ENCODE measurements around the gene ZNF132. TPM values are rescaled to one million over a fixed set of nuclear protein-coding genes. Genes with fewer than 3 reads are reported as not detected.
A peak's percentile ranks its signal among the peaks of the same experiment; 100 is the strongest.

ZNF132 gene
- total and polyA plus RNA-seq, 9 of the 15 experiments (the other 6 are each of a cell fraction or from before 2014, with no cell fraction given) = 0.03 to 0.42 (median 0.10) TPM; not detected in 5

DNA sequence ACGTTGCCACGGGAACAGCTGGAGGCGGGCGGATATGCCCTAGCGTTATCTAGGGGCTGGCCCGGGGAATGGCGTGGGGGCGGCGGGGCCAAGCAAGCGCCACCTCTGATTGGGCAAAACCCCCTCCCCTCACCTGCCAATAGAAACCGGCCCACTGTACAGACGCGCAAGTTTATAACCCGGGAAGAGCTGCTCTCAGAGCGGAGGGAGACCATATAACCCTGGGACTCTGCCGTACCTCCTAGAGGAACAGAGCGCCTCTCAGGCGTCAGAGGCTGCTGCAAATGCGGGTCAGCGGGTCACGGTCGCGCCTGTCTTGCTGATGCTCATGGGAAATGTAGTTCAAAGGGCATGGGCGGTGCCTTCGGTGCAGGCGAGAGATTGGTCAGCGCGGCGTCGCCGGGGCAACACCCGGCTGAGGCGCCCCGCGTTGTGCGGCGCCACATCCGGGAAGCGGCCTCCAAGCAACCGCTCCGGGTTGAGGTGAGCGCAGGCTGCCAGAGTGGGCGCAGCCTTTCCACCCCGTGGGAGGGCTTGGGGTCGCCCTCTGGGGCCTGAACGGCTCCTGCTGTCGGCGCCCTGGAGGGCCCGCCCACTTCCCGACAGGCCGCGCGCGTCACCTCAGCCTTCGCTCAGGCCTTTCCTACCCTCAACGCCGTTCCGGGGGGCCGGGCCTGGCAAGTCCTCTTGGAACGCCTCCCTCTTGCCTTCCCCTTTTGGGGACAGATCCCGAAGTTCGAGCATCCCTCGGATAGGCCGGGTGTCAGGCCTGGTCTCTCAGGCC is 36.0 kb upstream of the ZNF132 start, which contains the start of gene ZNF446 (continued):
- TF ChIP-seq ZNF124 (CRISPR knock-in tag; IDR thresholded peaks at IDR 0.05) = no peak
- TF ChIP-seq SIRT6 (IDR thresholded peaks at IDR 0.05; ENCODE audit: low read depth, low read length) = no peak
- TF ChIP-seq RBM34 (IDR thresholded peaks at IDR 0.05; ENCODE audit: borderline replicate concordance, insufficient read depth, low read length) = no peak
- TF ChIP-seq, protein P1, sequence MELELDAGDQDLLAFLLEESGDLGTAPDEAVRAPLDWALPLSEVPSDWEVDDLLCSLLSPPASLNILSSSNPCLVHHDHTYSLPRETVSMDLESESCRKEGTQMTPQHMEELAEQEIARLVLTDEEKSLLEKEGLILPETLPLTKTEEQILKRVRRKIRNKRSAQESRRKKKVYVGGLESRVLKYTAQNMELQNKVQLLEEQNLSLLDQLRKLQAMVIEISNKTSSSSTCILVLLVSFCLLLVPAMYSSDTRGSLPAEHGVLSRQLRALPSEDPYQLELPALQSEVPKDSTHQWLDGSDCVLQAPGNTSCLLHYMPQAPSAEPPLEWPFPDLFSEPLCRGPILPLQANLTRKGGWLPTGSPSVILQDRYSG (tag; conservative IDR thresholded peaks at IDR 0.05; ENCODE audit: low read depth) = no peak
- TF ChIP-seq, protein P2, sequence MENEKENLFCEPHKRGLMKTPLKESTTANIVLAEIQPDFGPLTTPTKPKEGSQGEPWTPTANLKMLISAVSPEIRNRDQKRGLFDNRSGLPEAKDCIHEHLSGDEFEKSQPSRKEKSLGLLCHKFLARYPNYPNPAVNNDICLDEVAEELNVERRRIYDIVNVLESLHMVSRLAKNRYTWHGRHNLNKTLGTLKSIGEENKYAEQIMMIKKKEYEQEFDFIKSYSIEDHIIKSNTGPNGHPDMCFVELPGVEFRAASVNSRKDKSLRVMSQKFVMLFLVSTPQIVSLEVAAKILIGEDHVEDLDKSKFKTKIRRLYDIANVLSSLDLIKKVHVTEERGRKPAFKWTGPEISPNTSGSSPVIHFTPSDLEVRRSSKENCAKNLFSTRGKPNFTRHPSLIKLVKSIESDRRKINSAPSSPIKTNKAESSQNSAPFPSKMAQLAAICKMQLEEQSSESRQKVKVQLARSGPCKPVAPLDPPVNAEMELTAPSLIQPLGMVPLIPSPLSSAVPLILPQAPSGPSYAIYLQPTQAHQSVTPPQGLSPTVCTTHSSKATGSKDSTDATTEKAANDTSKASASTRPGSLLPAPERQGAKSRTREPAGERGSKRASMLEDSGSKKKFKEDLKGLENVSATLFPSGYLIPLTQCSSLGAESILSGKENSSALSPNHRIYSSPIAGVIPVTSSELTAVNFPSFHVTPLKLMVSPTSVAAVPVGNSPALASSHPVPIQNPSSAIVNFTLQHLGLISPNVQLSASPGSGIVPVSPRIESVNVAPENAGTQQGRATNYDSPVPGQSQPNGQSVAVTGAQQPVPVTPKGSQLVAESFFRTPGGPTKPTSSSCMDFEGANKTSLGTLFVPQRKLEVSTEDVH (IDR thresholded peaks at IDR 0.05; ENCODE audit: low read depth, partially characterized antibody) = peak; percentile 72
- TF ChIP-seq, protein P3, sequence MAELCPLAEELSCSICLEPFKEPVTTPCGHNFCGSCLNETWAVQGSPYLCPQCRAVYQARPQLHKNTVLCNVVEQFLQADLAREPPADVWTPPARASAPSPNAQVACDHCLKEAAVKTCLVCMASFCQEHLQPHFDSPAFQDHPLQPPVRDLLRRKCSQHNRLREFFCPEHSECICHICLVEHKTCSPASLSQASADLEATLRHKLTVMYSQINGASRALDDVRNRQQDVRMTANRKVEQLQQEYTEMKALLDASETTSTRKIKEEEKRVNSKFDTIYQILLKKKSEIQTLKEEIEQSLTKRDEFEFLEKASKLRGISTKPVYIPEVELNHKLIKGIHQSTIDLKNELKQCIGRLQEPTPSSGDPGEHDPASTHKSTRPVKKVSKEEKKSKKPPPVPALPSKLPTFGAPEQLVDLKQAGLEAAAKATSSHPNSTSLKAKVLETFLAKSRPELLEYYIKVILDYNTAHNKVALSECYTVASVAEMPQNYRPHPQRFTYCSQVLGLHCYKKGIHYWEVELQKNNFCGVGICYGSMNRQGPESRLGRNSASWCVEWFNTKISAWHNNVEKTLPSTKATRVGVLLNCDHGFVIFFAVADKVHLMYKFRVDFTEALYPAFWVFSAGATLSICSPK (IDR thresholded peaks at IDR 0.05; ENCODE audit: borderline replicate concordance) = no peak
- peak; percentile 77 for TF ChIP-seq POLR2B (IDR thresholded peaks at IDR 0.05; ENCODE audit: low read depth, partially characterized antibody)
- TF ChIP-seq ELF2 (CRISPR knock-in tag; IDR thresholded peaks at IDR 0.05) = peak; percentile 75; the same call in 1 of the 2 replicates
- TF ChIP-seq PHB (CRISPR knock-in tag; IDR thresholded peaks at IDR 0.05) = peak; percentile 27; the same call in 1 of the 2 replicates
- no peak for TF ChIP-seq U2AF2 (optimal IDR thresholded peaks at IDR 0.05; ENCODE audit: low read depth, low read length)
- no peak for TF ChIP-seq ZNF699 (CRISPR knock-in tag; IDR thresholded peaks at IDR 0.05; ENCODE audit: insufficient replicate concordance)
- peak; percentile 31; the same call in 1 of the 2 replicates for TF ChIP-seq ZNF780A (CRISPR knock-in tag; IDR thresholded peaks at IDR 0.05)
- TF ChIP-seq HDGF (IDR thresholded peaks at IDR 0.05) = no peak
- TF ChIP-seq ZNF239 (CRISPR knock-in tag; IDR thresholded peaks at IDR 0.05) = no peak
- TF ChIP-seq COPS2 (conservative IDR thresholded peaks at IDR 0.05) = no peak
- TF ChIP-seq, protein P4, sequence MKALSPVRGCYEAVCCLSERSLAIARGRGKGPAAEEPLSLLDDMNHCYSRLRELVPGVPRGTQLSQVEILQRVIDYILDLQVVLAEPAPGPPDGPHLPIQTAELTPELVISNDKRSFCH (CRISPR knock-in tag; IDR thresholded peaks at IDR 0.05) = no peak
- TF ChIP-seq, protein P4 (tag; IDR thresholded peaks at IDR 0.05) = 0 out of 2 replicates have a peak, but pooled peaks have one; percentile 33
- TF ChIP-seq SP2 (IDR thresholded peaks at IDR 0.05; ENCODE audit: extremely low read depth, low read depth, low read length, poor library complexity, severe bottlenecking) = no peak
- peak; percentile 46; the same call in 1 of the 2 replicates for TF ChIP-seq ATF1 (CRISPR knock-in tag; IDR thresholded peaks at IDR 0.05)
- TF ChIP-seq ATF1 (tag; IDR thresholded peaks at IDR 0.05) = peak; percentile 95
- TF ChIP-seq ZNF41 (CRISPR knock-in tag; conservative IDR thresholded peaks at IDR 0.05) = no peak
- TF ChIP-seq, protein P5, sequence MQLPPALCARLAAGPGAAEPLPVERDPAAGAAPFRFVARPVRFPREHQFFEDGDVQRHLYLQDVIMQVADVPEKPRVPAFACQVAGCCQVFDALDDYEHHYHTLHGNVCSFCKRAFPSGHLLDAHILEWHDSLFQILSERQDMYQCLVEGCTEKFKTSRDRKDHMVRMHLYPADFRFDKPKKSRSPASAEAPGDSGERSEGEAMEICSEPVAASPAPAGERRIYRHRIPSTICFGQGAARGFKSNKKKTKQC (CRISPR knock-in tag; IDR thresholded peaks at IDR 0.05) = no peak; the same call in 1 of the 2 replicates
- no peak for TF ChIP-seq HIVEP1 (CRISPR knock-in tag; IDR thresholded peaks at IDR 0.05)

All from K562 (cell line).